Midbrain (tissue), 1 donor: ENCODE measurements around the gene C17orf78.
"Not testable (repeated sequence)": the region's sequence is repeated elsewhere in the genome, so short reads cannot be mapped to it uniquely, and the experiment has no call there.

Experiments used
- DNase-seq: peaks from one replicate; lab custom pipeline; 2025; lab: John Stamatoyannopoulos, UW

Gene C17orf78

DNA sequence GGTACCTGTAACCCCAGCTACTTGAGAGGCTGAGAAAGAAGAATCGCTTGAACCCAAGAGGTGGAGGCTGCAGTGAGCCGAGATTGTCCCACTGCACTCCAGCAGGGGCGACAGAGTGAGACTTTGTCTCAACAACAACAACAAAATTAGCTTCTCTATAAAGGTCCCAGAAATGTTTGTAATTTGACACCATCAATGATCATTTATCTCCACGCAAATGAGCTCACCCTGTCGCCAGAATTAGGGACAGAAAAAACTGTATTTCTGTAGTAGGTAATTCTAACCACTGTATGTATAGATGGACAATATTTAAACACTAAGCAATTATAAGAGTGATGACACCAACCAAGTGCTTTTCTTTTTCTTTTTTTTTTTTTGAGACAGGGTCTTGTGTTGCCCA, 10.7 kb downstream of the C17orf78 start:
- DNase-seq, result no peak

DNA sequence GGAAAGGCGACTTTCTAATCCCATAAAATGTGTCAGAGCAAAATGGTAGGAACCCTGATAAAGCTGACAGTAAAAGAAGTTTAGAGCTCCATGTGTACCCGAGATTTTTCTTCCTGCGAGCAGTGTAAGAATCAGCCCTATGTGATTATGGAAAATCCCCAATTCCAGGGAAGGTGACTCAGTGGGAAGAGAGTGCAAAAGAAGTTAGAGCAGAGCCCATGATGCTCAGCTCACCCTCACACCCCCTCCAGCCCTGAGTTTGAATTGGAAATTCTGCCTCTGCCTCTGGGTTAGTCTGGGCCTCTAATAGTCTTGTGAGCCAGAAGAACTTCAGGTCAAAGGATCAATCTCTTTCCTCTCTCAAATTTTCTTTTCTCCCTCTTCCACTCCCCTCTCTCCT, 12.5 kb downstream of the C17orf78 start:
- no peak for DNase-seq

- no peak for DNase-seq
Measured at GRCh38 chr17:37389160-37389559, 13.4 kb downstream of the C17orf78 start.

DNA sequence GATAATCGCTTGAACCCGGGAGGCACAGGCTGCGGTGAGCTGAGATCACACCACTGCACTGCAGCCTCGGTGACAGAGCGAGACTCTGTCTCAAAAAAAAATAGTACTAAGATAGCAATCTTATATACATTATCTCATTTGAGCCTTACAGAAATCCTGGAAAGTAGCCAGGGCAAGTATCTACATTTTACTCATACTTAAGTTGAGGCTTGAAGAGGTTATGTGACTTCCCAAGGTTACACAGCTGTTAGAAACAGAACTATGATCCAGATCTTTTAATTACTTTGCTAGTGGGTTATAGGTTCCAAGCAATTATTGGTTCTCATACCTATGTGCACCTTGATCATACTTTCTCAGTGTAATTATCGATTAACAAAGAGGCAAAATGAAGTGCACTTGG, 15.4 kb downstream of the C17orf78 start:
- no peak for DNase-seq

DNA sequence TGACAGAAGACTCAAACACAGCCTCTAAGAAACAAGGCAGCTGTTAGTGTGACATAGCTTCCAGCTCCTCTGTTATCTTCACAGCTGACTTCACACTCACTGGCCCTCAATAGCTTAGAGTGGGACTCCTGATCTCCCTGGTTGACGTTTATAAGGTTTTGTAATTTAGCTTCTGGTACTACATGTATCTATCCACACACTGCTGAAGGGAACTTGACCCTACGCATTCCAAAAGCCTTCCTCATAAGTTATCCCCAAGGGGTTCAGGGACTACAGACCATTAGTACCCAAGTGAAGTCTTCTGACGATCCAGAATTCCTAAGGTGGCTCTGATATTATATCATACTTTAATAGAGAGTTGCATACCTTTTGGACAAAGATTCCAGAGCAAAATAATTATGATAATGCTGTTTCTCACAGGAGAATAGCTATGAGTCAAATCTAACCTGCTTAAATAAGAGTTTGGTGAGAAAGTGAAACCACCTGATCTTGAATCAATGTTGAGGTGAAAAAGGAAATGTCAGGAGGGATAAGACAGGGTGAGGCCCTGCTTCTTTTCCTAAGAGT, 16.3 kb downstream of the C17orf78 start:
- no peak for DNase-seq

DNA sequence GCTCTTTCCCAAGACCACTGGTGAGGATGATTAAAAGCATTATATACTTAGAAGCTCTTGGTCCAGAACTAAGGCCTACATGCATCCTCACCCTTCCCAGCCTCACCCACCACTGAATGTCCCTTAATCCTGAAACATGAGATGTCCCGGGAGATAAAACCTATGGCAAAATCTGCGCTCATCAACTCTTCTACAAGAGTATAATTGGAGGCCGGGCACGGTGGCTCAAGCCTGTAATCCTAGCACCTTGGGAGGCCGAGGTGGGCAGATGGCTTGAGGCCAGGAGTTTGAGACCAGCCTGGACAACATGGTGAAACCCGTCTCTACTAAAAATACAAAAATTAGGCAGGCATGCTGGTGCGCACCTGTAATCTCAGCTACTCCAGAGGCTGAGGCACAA, 17.6 kb downstream of the C17orf78 start:
- DNase-seq, result no peak

DNA sequence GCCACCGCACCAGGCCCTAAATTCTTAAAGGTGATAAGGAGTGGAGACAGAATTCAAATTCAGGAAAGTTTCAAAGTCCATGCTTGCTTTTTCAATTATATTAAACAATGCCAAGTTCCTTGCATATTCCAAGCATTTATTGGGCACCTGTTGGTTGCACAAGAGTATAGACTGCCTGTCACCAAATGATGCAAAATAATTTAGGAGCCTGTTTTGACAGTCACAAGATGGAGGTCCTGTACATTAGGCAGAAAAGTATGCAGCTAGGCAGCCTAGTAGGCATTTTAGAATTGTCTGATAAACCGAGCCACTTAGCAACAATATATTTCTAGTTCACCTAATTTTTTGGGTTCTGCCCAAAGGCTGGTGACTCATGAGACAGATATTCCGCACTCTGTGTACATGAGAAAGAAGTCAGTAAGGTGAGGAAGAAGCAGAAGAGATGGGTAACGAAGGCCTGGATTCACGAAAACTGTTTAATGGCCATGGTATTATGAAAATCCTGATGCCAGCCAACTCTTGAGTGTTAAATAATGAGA, 23.5 kb downstream of the C17orf78 start:
- DNase-seq, result no peak

GRCh38 chr17:37400505-37400904, 24.7 kb downstream of the C17orf78 start:
- no peak for DNase-seq

- not testable (repeated sequence) for DNase-seq
Measured at GRCh38 chr17:37405522-37405921, 29.7 kb downstream of the C17orf78 start.

GRCh38 chr17:37405955-37406634, 30.3 kb downstream of the C17orf78 start:
- no peak for DNase-seq

DNA sequence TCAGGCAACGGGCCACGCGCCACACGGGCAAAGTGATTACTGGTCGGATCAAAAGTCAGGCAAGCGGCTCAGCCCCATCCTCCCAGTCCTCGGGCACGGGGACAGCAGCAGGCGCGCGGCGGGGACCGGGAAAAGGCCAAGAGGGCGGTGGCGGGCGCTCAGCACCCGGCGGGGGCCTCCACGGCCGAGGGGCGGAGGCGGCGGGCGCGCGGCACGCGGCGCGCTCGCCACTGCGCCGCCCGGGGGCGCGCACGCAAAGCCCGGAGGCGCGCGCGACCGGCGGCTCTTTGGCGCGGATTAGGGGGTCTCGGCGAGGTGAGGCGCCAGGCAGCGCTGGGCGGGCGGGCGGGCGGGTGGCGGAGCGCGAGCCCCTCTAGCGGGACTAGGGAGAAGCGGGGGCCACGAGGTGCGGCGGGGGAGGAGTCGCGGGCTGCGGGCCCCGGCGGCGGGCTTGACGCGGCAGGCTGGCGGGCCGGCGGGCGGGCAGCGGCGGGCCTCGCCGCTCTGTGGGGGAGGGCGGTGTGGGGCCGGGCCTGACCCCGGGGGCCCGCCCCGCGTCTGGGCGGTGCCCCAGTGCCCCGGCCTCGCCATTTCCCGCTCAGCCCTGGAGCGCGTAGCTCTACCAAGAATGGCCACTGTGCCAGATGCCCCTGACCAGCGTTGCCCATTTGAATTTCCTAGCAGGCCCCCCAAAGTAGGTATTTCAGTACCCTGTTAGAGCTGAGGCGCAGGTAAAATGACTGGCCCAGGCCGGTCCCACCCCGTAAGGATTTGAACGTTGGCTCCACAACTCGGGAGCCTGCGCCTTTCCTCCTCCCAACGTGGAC, 31.1 kb downstream of the C17orf78 start, which contains the start of the genes ACACA and TADA2A:
Gene ACACA (minus strand): TSS at position 202 of the 827 bp plus-strand sequence. CDS start 537 bp downstream, outside the sequence.
Gene TADA2A (plus strand): TSS at position 252 of the 827 bp plus-strand sequence. CDS start 4,480 bp downstream, outside the sequence.
- DNase-seq, result peak; percentile 72

DNA sequence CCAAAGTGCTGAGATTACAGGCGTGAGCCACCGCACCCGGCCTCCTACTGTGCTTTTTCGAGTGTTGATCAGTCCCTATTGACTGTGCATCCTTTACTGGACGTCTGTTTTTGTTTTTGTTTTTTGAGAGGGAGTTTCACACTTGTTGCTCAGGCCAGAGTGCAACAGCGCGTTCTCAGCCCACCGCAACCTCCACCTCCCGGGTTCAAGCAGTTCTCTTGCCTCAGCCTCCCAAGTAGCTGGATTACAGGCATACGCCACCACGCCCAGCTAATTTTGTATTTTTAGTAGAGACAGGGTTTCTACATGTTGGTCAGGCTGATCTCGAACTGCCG, 32.3 kb downstream of the C17orf78 start:
- DNase-seq, result not testable (repeated sequence)

GRCh38 chr17:37410357-37410756, 34.6 kb downstream of the C17orf78 start:
- no peak for DNase-seq

GRCh38 chr17:37413875-37414519, 38.2 kb downstream of the C17orf78 start:
- no peak for DNase-seq

GRCh38 chr17:37417852-37418251, 42.1 kb downstream of the C17orf78 start:
- no peak for DNase-seq

GRCh38 chr17:37422971-37423625, 47.3 kb downstream of the C17orf78 start:
- no peak for DNase-seq

DNA sequence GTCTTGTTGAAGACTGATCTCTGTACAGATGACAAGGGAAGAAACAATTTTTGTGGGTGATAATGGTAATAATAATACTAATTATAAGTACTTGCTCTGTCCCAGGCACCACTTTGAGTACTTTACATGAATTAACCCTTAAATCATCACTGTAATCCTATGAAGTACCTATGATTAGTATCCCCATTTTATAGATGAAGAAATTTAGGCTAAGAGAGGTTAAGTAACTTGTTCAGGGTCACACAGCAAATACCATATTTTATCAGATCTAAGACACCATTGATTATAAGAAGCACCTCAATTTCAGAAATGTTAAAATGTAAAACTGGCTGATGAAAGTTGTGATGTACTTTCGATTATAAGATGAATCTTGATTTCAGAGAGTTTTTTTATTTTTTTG, 49.5 kb downstream of the C17orf78 start:
- no peak for DNase-seq

- no peak for DNase-seq
Measured at GRCh38 chr17:37429039-37429438, 53.3 kb downstream of the C17orf78 start.

DNA sequence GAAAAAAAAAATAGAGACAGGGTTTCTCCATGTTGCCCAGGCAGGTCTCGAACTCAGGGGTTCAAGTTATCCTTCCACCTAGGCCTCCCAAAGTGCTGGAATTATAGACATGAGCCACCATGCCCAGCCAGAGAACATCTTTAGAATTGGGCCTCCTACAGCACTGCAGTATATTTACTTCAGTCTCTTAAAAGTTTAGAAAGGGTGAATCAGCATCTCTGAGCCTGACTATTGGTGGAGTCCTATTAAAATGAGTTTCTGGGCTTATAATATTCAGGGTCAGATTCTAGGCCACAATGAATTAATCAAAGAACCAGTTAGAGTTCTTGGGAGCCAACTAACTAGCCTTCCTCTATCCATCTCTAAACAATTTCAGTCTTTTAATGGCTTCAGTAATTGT, 53.7 kb downstream of the C17orf78 start:
- DNase-seq, result no peak

- no peak for DNase-seq
Measured at GRCh38 chr17:37430051-37430627, 54.4 kb downstream of the C17orf78 start.

DNA sequence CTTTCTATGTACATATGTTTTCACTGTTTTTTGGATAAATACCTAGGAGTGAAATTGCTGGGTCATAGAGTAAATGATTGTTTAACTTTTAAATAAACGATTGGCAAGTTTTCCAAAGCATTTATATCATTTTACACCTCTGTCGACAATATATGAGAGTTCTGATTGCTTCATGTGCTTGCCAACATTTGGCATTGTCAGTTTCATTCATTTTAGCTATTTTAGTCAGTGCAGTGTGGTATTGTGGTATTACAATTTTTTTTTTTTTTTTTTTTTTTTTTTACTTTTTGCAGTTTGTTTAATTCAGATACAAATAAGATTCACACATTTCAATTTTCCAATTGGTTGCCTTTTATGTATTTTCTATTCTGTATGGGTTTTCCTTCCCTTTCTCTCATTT, 56.9 kb downstream of the C17orf78 start:
- no peak for DNase-seq
